HepG2 (cell line): Measurements from ENCODE around the gene CCDC9B.

Experiments
- PHF8 ChIP-seq: sonication (generic); formaldehyde crosslinking; IDR thresholded peaks from 2 replicates; pipeline ENCODE4 v1.5.0; 2020; ENCODE audit warnings: missing genetic modification reagents
- POLR2A ChIP-seq, 2 experiments: IDR thresholded peaks; 2 replicates each; pipeline ENCODE4 v1.6.1; 2011; ENCODE audit warnings: low read depth in 2 of 2, low read length in 2 of 2, mild to moderate bottlenecking in 1 of 2, moderate library complexity in 1 of 2; ENCODE audit not compliant: insufficient read depth in 1 of 2
- TCF12 ChIP-seq, 2 experiments: fragments of 450-650 bp in 1 of 2; sonication (generic) in 1 of 2; formaldehyde crosslinking in 1 of 2; IDR thresholded peaks; 2 replicates each; pipeline versions ENCODE4 v1.6.1 to v1.8.0; 2017 to 2022; ENCODE audit warnings: antibody characterized with exemption in 1 of 2, mild to moderate bottlenecking in 1 of 2, missing genetic modification reagents in 1 of 2, moderate library complexity in 1 of 2
- ZMAT3 ChIP-seq: sonication (generic); formaldehyde crosslinking; conservative IDR thresholded peaks from 2 replicates; pipeline ENCODE4 v1.7.0; 2021; ENCODE audit warnings: missing genetic modification reagents
- TF ChIP-seq, protein P1 (sequence below): sonication (generic); formaldehyde crosslinking; IDR thresholded peaks from 2 replicates; pipeline ENCODE4 v1.8.1; 2023; ENCODE audit warnings: mild to moderate bottlenecking, missing genetic modification reagents

- no peak for TF ChIP-seq PHF8
- TF ChIP-seq ZMAT3 (CRISPR knock-in tag) = no peak
- TF ChIP-seq, protein P1, sequence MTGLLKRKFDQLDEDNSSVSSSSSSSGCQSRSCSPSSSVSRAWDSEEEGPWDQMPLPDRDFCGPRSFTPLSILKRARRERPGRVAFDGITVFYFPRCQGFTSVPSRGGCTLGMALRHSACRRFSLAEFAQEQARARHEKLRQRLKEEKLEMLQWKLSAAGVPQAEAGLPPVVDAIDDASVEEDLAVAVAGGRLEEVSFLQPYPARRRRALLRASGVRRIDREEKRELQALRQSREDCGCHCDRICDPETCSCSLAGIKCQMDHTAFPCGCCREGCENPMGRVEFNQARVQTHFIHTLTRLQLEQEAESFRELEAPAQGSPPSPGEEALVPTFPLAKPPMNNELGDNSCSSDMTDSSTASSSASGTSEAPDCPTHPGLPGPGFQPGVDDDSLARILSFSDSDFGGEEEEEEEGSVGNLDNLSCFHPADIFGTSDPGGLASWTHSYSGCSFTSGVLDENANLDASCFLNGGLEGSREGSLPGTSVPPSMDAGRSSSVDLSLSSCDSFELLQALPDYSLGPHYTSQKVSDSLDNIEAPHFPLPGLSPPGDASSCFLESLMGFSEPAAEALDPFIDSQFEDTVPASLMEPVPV (CRISPR knock-in tag) = no peak
- TF ChIP-seq TCF12 (IDR thresholded peaks at IDR 0.05) = no peak
- TF ChIP-seq TCF12 (CRISPR knock-in tag; IDR thresholded peaks at IDR 0.05) = no peak
- no peak for TF ChIP-seq POLR2A (IDR thresholded peaks at IDR 0.05; ENCODE audit: insufficient read depth in 1 of 2, low read depth in 2 of 2, low read length in 2 of 2)
These were observed 15.3 kb upstream of the CCDC9B start for GRCh38 chr15:40355976-40356585.
